ENCODE measurements around the gene AP2M1. TPM values are rescaled to one million over a fixed set of nuclear protein-coding genes. Genes with fewer than 3 reads are reported as not detected.

The AP2M1 gene
- 435 and 453 TPM in 2 replicates for total RNA-seq

DNA sequence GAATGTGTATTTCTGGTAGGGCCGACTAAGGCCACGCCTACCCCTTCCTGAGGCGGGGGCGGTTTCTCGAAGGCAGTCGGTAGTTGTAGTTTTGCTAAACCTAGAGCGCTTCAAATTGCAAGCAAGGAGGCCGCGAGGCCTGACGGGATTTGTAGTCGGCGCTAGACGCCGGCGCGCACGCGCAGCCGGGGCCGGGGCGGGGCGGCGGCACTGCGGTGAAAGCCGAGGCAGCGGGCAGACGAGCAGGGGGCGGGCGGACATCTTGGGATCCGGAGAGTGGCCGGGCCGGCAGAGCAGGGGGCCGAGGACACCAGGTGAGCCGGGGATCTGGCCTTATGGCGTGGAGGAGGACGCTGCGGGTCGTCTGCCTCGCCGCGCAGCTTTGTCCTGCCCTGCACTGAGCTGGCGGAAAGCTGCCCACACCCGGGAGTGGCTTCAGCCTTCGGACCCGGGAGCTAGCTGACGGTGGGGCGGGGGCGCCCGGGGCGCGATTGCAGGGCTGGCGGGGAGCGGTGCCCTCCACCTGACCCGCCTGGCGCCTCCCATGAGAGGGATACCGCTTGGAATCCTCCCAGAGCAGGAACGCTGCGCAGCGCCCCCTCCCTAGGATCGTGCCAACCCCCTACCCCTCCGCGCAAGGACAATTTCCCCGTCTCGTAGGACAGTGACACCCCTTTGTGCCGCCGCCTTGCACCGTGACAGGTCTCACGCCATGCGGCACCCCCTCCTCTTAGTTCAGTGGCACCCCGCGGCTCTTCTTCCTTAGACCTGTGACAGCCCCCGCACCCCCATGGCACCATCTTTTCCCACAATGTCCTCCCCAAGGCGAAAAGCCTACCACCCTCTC lies at the start of gene AP2M1:
AP2M1 (plus strand) TSS at position 210 of the 847 bp plus-strand sequence. CDS start 2,139 bp downstream, outside the sequence.

DNA sequence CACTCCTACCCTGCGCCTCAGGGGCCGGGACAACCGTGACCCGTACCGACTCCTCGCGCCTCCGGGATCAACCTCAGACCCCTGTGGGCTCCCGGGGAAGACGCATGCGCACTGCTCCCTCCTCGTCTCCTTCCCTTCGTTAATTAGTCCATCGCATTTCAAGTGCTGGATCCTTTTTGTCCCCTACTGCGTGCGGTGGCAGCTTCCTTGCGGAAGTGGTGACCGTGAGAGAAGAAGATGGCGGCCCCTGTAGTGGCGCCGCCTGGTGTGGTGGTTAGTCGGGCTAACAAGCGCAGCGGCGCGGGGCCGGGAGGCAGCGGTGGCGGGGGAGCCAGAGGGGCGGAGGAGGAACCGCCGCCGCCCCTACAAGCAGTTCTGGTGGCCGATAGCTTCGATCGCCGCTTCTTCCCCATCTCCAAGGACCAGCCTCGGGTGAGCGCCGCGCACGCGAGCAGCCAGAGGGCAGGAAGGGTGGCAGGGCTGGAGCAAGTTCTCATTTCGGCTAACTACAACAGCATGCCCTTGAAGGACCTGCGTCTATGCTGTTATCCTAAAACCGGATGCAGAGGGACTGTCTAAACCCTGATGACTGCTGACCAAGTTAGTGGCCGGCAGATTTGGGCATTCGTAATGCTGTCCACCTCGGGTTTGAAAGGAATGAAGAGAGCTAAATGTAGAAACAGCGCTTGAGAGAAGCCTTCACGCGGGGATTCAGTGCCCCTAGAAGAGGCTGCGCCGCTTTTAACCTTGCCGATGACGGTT lies 39.3 kb upstream of the AP2M1 start, which contains the start of gene EIF2B5:
EIF2B5 (plus strand) TSS at position 210 of the 762 bp plus-strand sequence; CDS start at position 238, 28 bp downstream.

DNA sequence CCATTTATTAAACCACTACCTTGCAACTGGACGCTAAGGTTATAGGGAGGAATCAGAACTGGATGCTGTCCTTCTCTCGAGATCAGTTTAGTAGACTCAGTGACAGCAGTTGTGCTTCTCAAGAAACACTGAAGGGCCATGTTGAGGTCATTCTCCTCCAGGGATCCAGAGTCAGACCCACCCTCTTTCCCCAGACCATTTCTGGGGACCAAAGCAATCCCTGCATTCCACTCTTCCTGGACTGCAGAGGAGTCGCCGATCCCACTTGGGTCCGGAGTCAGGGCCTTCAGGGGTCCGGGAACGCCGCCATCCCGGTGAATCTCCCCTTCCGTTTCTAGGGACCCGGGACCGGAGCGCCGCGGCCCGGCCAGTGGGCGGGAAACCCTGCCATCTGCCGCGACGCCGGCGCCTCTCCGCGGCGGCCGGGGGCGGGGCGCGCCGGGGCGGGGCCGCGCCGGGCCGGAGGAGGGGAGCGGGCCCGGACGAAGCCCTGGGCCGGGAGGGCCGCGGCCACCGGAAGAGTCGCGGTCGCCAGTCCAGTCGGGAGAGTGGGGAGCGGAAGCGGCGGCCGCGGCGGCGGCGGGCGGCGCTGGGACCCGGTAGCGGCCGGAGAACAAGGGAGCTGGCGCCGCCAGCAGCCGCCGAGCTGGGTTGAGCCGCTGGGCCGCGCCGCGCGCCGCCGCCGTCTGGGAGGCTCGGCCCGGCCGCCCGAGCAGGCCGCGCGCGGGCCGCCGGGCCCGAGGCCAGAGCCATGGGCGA lies 19.6 kb upstream of the AP2M1 start, which contains the start of gene DVL3:
DVL3 (plus strand) TSS at position 493 of the 759 bp plus-strand sequence; CDS start at position 752, 259 bp downstream.

DNA sequence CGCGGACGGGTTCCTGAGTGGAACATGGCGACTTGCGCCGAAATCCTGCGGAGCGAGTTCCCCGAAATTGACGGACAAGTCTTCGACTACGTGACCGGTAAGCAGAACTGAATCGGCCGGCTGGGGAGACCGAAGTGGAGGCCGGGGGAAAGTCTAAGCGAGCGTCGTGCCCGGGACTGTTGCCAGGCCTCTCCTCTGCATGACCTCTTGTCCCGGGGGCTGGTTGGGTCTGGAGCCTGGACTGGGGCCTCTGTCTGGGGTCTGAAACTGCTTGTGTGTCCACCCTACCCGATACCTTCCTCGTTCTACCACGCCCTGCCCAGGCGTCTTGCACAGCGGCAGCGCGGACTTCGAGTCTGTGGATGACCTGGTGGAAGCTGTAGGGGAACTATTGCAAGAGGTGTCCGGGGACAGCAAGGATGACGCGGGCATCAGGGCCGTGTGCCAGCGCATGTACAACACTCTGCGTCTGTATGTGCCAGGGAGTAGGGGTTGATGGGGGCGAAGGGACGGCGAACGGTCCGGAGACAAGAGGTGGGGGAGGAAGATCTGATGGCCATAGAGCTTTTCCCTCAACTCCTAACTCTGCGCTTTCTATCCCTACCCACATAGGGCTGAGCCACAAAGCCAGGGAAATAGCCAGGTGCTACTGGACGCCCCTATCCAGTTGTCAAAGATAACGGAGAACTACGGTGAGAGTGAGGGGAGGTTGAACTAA lies 11.7 kb downstream of the AP2M1 start, which contains the start of gene ABCF3:
ABCF3 (plus strand) TSS at position 16 of the 718 bp plus-strand sequence; CDS start at position 25, 9 bp downstream.

DNA sequence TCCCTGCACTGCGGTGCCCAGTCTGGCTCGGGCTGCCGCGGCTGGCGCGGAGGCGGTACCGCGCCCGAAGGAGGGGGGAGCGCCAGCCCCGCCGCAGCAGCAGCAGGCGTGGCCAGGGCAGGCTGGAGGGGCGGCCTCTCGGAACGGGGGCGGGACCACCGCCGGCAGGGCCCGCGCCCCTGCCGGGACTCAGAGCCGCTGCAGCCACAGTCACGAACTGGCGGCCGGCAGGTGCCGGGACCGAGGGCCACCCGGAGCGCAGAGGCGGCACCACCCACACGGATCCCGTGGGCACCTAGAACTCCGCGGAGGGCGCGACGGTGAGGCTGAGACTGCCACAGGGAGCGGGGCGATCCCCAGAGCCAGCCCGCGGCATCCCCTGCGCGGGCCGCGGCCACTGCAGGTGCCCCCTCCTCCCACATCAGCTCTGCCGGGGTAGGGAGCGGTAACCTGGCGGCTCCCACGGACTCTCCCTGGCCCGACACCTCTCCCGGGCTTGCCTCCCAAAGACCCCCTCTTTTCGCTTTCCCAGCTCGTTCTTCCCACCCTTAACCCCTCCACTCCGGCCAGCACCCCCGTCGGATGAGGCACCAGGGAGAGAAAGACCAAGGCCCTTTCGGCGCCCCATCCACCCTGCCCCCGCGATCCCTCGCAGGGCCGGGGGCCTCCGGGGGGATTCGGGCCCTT lies 54.9 kb downstream of the AP2M1 start, which contains the start of gene VWA5B2:
VWA5B2 (plus strand) TSS at position 192 of the 687 bp plus-strand sequence. CDS start 944 bp downstream, outside the sequence.

Other genes with a start within 250 kb of the AP2M1 start
- 16.2 and 19.8 TPM in 2 replicates for gene ABCC5, start 157.0 kb upstream of the AP2M1 start, total RNA-seq
- not detected in 2 replicates for gene HTR3D, start 143.1 kb upstream of the AP2M1 start, total RNA-seq
- gene HTR3C, start 121.8 kb upstream of the AP2M1 start, total RNA-seq = 0.14 TPM in 1 of 2 replicates, not detected in the other
- not detected in 2 replicates for gene HTR3E, start 77.8 kb upstream of the AP2M1 start, total RNA-seq
- 26.0 and 39.7 TPM in 2 replicates for gene EIF2B5, start 39.5 kb upstream of the AP2M1 start, total RNA-seq
- 58.4 and 68.9 TPM in 2 replicates for gene DVL3, start 19.5 kb upstream of the AP2M1 start, total RNA-seq
- gene ABCF3, start 11.3 kb downstream of the AP2M1 start, total RNA-seq = 45.5 and 56.7 TPM in 2 replicates
- gene VWA5B2, start 54.7 kb downstream of the AP2M1 start, total RNA-seq = not detected in 2 replicates
- 51.4 and 53.7 TPM in 2 replicates for gene ALG3, start 74.1 kb downstream of the AP2M1 start, total RNA-seq
- gene EEF1AKMT4, start 74.8 kb downstream of the AP2M1 start, total RNA-seq = 4.2 and 6.3 TPM in 2 replicates
- 0.14 and 0.22 TPM in 2 replicates for gene CAMK2N2, start 86.7 kb downstream of the AP2M1 start, total RNA-seq
- gene ECE2, start 101.2 kb downstream of the AP2M1 start, total RNA-seq = not detected in 2 replicates
- gene PSMD2, start 124.4 kb downstream of the AP2M1 start, total RNA-seq = 330 and 915 TPM in 2 replicates
- gene EIF4G1, start 139.8 kb downstream of the AP2M1 start, total RNA-seq = 351 and 464 TPM in 2 replicates
- gene FAM131A, start 162.7 kb downstream of the AP2M1 start, total RNA-seq = 7.4 and 23.3 TPM in 2 replicates
- 2.8 and 8.7 TPM in 2 replicates for gene CLCN2, start 186.8 kb downstream of the AP2M1 start, total RNA-seq
- gene POLR2H, start 186.9 kb downstream of the AP2M1 start, total RNA-seq = 61.1 and 74.4 TPM in 2 replicates
- gene THPO, start 203.4 kb downstream of the AP2M1 start, total RNA-seq = 0.14 TPM in 1 of 2 replicates, not detected in the other
- gene CHRD, start 205.2 kb downstream of the AP2M1 start, total RNA-seq = under 0.01 and 0.29 TPM in 2 replicates